NCI-H1930 (cell line): ENCODE results near the gene ZDHHC9.

Experiments
- DNase-seq, 2 experiments: peaks; one replicate each; lab custom pipeline; 2025; lab: John Stamatoyannopoulos, UW

Gene ZDHHC9

DNA sequence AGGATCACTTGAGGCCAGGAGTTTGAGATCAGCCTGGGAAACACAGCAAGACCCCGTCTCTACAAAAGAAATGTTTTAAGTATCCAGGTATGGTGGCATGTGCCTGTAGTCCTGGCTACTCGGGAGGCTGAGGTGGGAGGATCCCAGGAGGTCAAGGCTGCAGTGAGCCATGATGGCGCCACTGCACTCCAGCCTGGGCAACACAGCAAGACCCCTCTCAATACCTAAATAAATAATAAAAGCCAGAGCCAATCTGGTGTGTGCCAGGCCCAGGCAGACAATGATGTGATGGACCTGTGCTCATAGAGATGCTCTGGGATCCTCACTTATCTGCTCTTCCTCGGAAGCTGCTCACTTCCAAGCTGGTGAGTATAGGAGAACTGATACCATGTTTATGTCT lies 82.1 kb downstream of the ZDHHC9 start:
- DNase-seq: no peak

DNA sequence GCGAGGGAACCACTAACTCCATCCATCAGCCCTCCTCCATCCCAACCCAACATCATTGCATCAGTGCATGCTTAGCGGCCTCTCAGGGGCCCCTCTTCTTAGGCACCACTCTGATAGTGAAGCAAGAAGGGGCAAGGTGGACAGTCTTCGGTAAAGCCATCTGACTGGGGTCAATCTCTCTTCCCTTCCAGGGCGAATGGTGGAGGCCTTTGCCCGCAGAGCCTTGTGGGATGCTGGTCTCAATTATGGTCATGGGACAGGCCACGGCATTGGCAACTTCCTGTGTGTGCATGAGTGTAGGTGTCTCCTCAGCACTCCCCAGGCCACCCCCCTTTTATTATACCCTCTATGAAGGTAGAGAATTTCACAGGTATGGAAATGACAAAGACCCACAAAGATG lies 82.7 kb downstream of the ZDHHC9 start:
- DNase-seq: no peak

GRCh38 chrX:129760155-129760554 lies 83.5 kb downstream of the ZDHHC9 start:
- no peak for DNase-seq

- no peak for DNase-seq
These were observed 84.1 kb downstream of the ZDHHC9 start for GRCh38 chrX:129759576-129760061.

- no peak for DNase-seq
These were observed 87.7 kb downstream of the ZDHHC9 start for GRCh38 chrX:129755779-129756650.

DNA sequence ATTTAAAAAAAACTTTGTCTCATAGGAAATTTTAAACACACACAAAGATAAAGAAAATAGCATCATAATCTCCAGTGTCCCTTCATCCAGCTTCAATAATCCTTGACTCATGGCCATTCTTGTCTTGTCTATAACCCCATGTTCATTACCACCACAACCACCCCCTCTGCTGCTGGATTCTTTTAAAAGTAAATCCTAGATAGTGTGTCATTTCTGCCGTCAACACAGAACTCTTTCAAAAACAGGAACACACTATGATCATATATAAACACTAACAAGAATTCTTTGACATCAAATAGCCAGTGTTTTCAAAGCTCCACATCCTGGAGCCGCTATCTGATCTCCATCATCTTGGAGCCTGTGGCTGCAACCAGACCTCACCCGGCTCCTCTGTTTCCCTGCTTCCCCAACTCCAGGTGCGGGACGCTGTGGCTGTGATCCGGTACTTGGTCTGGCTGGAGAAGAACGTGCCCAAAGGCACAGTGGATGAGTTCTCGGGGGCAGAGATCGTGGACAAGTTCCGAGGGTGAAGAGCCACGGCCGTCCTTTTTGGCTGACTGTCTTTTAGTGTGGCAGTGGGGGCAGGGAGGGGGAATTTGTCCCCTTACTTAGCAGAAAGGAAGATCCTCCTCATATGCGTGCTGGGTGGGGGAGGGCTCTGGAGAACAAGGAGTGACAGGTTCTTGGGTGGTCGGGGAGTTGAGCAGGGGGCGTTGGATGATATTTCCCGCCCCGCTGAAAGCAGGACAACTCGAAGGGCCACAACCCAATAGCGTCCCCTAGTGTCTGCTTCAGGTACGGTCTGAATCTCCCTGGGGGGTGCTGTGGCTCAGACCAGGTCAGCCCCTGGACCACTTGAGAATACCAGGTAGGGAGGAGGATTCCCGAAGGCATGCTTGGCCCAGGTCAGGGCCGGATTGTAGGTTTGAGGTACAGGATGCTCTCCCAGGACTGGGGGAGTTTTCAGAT lies 89.3 kb downstream of the ZDHHC9 start:
- no peak for DNase-seq
